T-helper 17 cell (primary cell): ENCODE data around the gene ANAPC7. TPM values are rescaled to one million over a fixed set of nuclear protein-coding genes. Genes with fewer than 3 reads are reported as not detected.

ENCODE experiments used
- ATAC-seq: fragments of 150-1000 bp; cut with Tn5 transposase; 2 replicates; pipeline ENCODE4 v1.10.0; 2021; ENCODE audit warnings: mild to moderate bottlenecking, moderate library complexity
- DNase-seq, 3 donors: peaks; one replicate each; pipeline versions ENCODE4 v3.0.0 to v3.0.0-alpha.2; 2020 to 2021
- H3K9me3 ChIP-seq: one replicate; pipeline ENCODE4 v1.7.0; 2013; ENCODE audit warnings: low read length, mild to moderate bottlenecking; ENCODE audit not compliant: control insufficient read depth, poor library complexity, severe bottlenecking
- H3K27ac Mint-ChIP-seq: one replicate; pipeline ENCODE4 v1.8.0; 2022; ENCODE audit warnings: mild to moderate bottlenecking, moderate library complexity, mixed read lengths
- H3K27me3 Mint-ChIP-seq: one replicate; pipeline ENCODE4 v1.8.0; 2022; ENCODE audit warnings: mixed read lengths
- H3K36me3 Mint-ChIP-seq: one replicate; pipeline ENCODE4 v1.8.0; 2022; ENCODE audit warnings: low read depth, mixed read lengths
- H3K4me1 Mint-ChIP-seq: one replicate; pipeline ENCODE4 v1.8.0; 2022; ENCODE audit warnings: mild to moderate bottlenecking, mixed read lengths
- H3K4me3 Mint-ChIP-seq: one replicate; pipeline ENCODE4 v1.8.0; 2022; ENCODE audit warnings: mild to moderate bottlenecking, moderate library complexity, mixed read lengths
- total RNA-seq, 4 donors: library from RNA in 2 of 4; stranded (reverse) in 2 of 4; gene quantifications; one replicate each; pipeline ENCODE4 v1.2.3 and lab custom pipeline; 2022 to 2026

The ANAPC7 gene
- total RNA-seq, 2 donors from 2014 or later: 40.1 to 42.6 TPM

- no peaks in the 10 kb centered on the region for H3K9me3 ChIP-seq
- Mint-ChIP-seq H3K27ac (peak overlapping the region; percentile 2), H3K27me3 (no peaks in the 10 kb centered on the region), H3K4me1 (peaks cover 14% of the 10 kb centered on the region), H3K4me3 (no peak overlapping the region), H3K36me3 (peaks cover 17% of the 10 kb centered on the region)
- ATAC-seq: no peak
- DNase-seq: no peak
These were observed 64.8 kb downstream of the ANAPC7 start for GRCh38 chr12:110338754-110339153.

- no peaks in the 10 kb centered on the region for H3K9me3 ChIP-seq
- peak overlapping the region; percentile 2 for H3K27ac Mint-ChIP-seq
- DNase-seq (no peak), ATAC-seq (no peak)
- no peaks in the 10 kb centered on the region for H3K27me3 Mint-ChIP-seq
- H3K4me3 Mint-ChIP-seq: no peak overlapping the region
- peaks cover 14% of the 10 kb centered on the region for H3K4me1 Mint-ChIP-seq
- H3K36me3 Mint-ChIP-seq: peaks cover 17% of the 10 kb centered on the region
These were observed 65.4 kb downstream of the ANAPC7 start for GRCh38 chr12:110337912-110338710.

- DNase-seq (no peak), ATAC-seq (no peak)
- Mint-ChIP-seq H3K4me1 (peaks cover 14% of the 10 kb centered on the region), H3K27me3 (no peaks in the 10 kb centered on the region), H3K36me3 (peaks cover 17% of the 10 kb centered on the region), H3K27ac (peak overlapping the region; percentile 65), H3K4me3 (no peak overlapping the region)
- H3K9me3 ChIP-seq: no peaks in the 10 kb centered on the region
These were observed 67.9 kb downstream of the ANAPC7 start for GRCh38 chr12:110335481-110336045.

GRCh38 chr12:110333201-110333600 lies 70.3 kb downstream of the ANAPC7 start:
- H3K9me3 ChIP-seq: no peaks in the 10 kb centered on the region
- Mint-ChIP-seq H3K4me1 (peaks cover 9% of the 10 kb centered on the region), H3K36me3 (peaks cover 11% of the 10 kb centered on the region), H3K4me3 (no peak overlapping the region), H3K27ac (no peak overlapping the region), H3K27me3 (no peaks in the 10 kb centered on the region)
- ATAC-seq (no peak), DNase-seq (no peak)

GRCh38 chr12:110330544-110330943 lies 73.0 kb downstream of the ANAPC7 start:
- H3K36me3 Mint-ChIP-seq: peaks cover 13% of the 10 kb centered on the region
- no peak for ATAC-seq
- no peak overlapping the region for H3K4me3 Mint-ChIP-seq

GRCh38 chr12:110330124-110330523 lies 73.4 kb downstream of the ANAPC7 start:
- no peaks in the 10 kb centered on the region for H3K9me3 ChIP-seq
- Mint-ChIP-seq H3K27ac (no peak overlapping the region), H3K27me3 (no peaks in the 10 kb centered on the region), H3K36me3 (peaks cover 13% of the 10 kb centered on the region), H3K4me1 (peaks cover 12% of the 10 kb centered on the region), H3K4me3 (no peak overlapping the region)
- no peak for ATAC-seq
- no peak for DNase-seq

More at GRCh38 chr12:110330544-110330943, 73.0 kb downstream of the ANAPC7 start:
- H3K27me3 Mint-ChIP-seq: no peaks in the 10 kb centered on the region
- no peak for DNase-seq
- no peak overlapping the region for H3K27ac Mint-ChIP-seq
- H3K9me3 ChIP-seq: no peaks in the 10 kb centered on the region
- peaks cover 12% of the 10 kb centered on the region for H3K4me1 Mint-ChIP-seq

GRCh38 chr12:110329710-110330109 lies 73.8 kb downstream of the ANAPC7 start:
- peaks cover 12% of the 10 kb centered on the region for H3K4me1 Mint-ChIP-seq
- DNase-seq: no peak
- no peak for ATAC-seq
- peaks cover 13% of the 10 kb centered on the region for H3K36me3 Mint-ChIP-seq
- no peaks in the 10 kb centered on the region for H3K27me3 Mint-ChIP-seq
- peak overlapping the region; percentile 37 for H3K27ac Mint-ChIP-seq
- H3K4me3 Mint-ChIP-seq: no peak overlapping the region
- no peaks in the 10 kb centered on the region for H3K9me3 ChIP-seq

Other genes starting within 250 kb of the ANAPC7 start
- 100 to 1,000 TPM; 109 to 116 TPM for gene ATP2A2, start 122.5 kb downstream of the ANAPC7 start, total RNA-seq
- gene ARPC3, start 46.6 kb upstream of the ANAPC7 start, total RNA-seq: 100 to 1,000 TPM; 196 to 225 TPM
- 1 to 10 TPM; 4.4 to 5.2 TPM for gene GPN3, start 64.5 kb upstream of the ANAPC7 start, total RNA-seq
- gene FAM216A, start 65.1 kb upstream of the ANAPC7 start, total RNA-seq: 1 to 10 TPM; 3.2 to 3.5 TPM
- gene VPS29, start 98.4 kb upstream of the ANAPC7 start, total RNA-seq: 10 to 100 TPM; 81.0 to 96.3 TPM
- gene RAD9B, start 98.6 kb upstream of the ANAPC7 start, total RNA-seq: under 1 TPM; 0.37 to 0.62 TPM
- 10 to 100 TPM; 45.5 to 49.4 TPM for gene PPTC7, start 179.6 kb upstream of the ANAPC7 start, total RNA-seq
- gene TCTN1, start 210.4 kb upstream of the ANAPC7 start, total RNA-seq: 1 to 10 TPM; 5.0 to 8.5 TPM